Measurements from ENCODE around the gene NAALADL1. TPM values are rescaled to one million over a fixed set of nuclear protein-coding genes. Genes with fewer than 3 reads are reported as not detected.

Gene NAALADL1
- total RNA-seq, 4 donors from 2014 or later: 13.8 to 105 (median 75.6) TPM; not detected in 1

DNA sequence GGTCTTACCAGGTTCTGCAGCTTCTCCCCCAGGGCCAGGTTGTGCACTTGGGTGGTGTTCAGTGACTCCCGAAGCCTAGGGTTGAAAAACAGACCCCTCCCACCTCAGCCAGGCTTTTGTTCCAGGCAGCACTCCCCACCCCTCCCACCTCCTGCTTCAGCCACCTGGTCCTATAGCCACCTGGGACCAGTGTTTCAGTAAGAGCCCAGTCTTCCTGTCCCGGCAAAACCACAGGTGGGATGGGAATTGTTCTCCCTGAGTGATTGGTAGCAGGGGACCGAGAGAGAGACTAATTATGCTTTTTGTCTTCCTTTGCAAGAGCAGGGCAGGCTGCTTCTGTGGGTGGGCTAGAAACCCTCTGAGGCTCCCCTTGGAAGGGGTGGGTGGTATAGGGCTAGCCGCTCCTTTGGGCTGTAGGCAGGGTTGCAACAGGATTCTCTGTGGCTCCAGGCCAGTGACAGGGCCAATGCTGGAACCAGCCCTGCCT is 8.5 kb upstream of the NAALADL1 start:
- H3K4me3 ChIP-seq: no peak overlapping the region
- H3K27ac ChIP-seq: no peak overlapping the region
- in situ Hi-C loops (cut with MboI; ENCODE audit: low pct_ligation_motif_present in 1 of 4, low pct_unique_long_range_greater_than_20kb in 1 of 4, low sequenced_read_pairs in 3 of 4) (no loop called here), intact Hi-C loops (cut with DNase I; ENCODE audit: low total_unique reads) (no loop called here)
- no peaks in the 10 kb centered on the region for H3K36me3 ChIP-seq
- H3K4me1 ChIP-seq: no peaks in the 10 kb centered on the region
- no peaks in the 10 kb centered on the region for H3K9me3 ChIP-seq
- DNase-seq: no peak
- TF ChIP-seq POLR2A (IDR thresholded peaks at IDR 0.05) (no peak), EP300 (IDR thresholded peaks at IDR 0.05; ENCODE audit: low read depth) (no peak), POLR2AphosphoS5 (IDR thresholded peaks at IDR 0.05) (no peak)
- TF ChIP-seq, protein P1, sequence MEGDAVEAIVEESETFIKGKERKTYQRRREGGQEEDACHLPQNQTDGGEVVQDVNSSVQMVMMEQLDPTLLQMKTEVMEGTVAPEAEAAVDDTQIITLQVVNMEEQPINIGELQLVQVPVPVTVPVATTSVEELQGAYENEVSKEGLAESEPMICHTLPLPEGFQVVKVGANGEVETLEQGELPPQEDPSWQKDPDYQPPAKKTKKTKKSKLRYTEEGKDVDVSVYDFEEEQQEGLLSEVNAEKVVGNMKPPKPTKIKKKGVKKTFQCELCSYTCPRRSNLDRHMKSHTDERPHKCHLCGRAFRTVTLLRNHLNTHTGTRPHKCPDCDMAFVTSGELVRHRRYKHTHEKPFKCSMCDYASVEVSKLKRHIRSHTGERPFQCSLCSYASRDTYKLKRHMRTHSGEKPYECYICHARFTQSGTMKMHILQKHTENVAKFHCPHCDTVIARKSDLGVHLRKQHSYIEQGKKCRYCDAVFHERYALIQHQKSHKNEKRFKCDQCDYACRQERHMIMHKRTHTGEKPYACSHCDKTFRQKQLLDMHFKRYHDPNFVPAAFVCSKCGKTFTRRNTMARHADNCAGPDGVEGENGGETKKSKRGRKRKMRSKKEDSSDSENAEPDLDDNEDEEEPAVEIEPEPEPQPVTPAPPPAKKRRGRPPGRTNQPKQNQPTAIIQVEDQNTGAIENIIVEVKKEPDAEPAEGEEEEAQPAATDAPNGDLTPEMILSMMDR (IDR thresholded peaks at IDR 0.05): no peak
- 86% methylated on average over 4 of the region's 4 CpGs; no CpG with 5 or more reads in 1 of the 2 donors for WGBS, 2 donors (ENCODE audit: low coverage in 1 of 2)
- H3K27me3 ChIP-seq: no peaks in the 10 kb centered on the region

DNA sequence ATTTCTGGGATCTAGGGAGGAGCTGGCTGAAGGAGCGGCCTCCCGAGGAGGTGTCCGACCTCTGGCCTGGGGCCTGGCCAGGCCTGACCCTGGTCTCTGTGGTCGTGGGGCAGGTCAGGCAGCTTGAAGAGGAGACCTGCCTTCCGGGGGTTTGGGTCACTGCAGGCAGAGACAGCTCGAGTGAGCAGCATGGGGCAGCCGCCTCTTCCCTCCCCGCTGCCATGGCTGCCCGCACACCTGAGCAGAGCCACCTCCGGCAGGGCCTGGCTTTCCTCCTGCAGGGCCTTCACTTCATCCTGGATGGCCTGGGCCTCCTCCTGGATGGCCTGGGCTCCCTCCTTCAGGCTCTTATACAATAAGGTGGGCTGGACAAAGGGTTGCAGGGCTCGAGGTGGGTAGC is 8.0 kb upstream of the NAALADL1 start:
- in situ Hi-C loops (cut with MboI; ENCODE audit: low pct_ligation_motif_present in 1 of 4, low pct_unique_long_range_greater_than_20kb in 1 of 4, low sequenced_read_pairs in 3 of 4) (no loop called here), intact Hi-C loops (cut with DNase I; ENCODE audit: low total_unique reads) (no loop called here)
- TF ChIP-seq, protein P1 (IDR thresholded peaks at IDR 0.05): no peak
- TF ChIP-seq POLR2A (IDR thresholded peaks at IDR 0.05): no peak
- TF ChIP-seq POLR2AphosphoS5 (IDR thresholded peaks at IDR 0.05): no peak
- no peak for TF ChIP-seq EP300 (IDR thresholded peaks at IDR 0.05; ENCODE audit: low read depth)

GRCh38 chr11:65065851-65066250 is 7.5 kb upstream of the NAALADL1 start:
- Histone ChIP-seq H3K4me1 (no peaks in the 10 kb centered on the region), H3K36me3 (no peaks in the 10 kb centered on the region), H3K27ac (no peak overlapping the region), H3K27me3 (no peaks in the 10 kb centered on the region), H3K9me3 (no peaks in the 10 kb centered on the region), H3K4me3 (no peak overlapping the region)
- TF ChIP-seq POLR2AphosphoS5 (IDR thresholded peaks at IDR 0.05): no peak
- TF ChIP-seq POLR2A (IDR thresholded peaks at IDR 0.05): no peak
- TF ChIP-seq, protein P1 (IDR thresholded peaks at IDR 0.05): no peak
- TF ChIP-seq EP300 (IDR thresholded peaks at IDR 0.05; ENCODE audit: low read depth): no peak
- intact Hi-C loops (cut with DNase I; ENCODE audit: low total_unique reads): no loop called here
- in situ Hi-C loops (cut with MboI; ENCODE audit: low pct_ligation_motif_present in 1 of 4, low pct_unique_long_range_greater_than_20kb in 1 of 4, low sequenced_read_pairs in 3 of 4): no loop called here
- WGBS, 2 donors (ENCODE audit: low coverage in 1 of 2): 82% methylated on average over 3 to 7 of the region's 7 CpGs
- no peak for DNase-seq

More for the DNA sequence above, 8.0 kb upstream of the NAALADL1 start:
- H3K36me3 ChIP-seq: no peaks in the 10 kb centered on the region
- no peaks in the 10 kb centered on the region for H3K9me3 ChIP-seq
- no peaks in the 10 kb centered on the region for H3K27me3 ChIP-seq
- no peak for DNase-seq
- no peak overlapping the region for H3K4me3 ChIP-seq
- WGBS, 2 donors (ENCODE audit: low coverage in 1 of 2): 78% methylated on average over 10 of the region's 11 CpGs; no CpG with 5 or more reads in 1 of the 2 donors
- H3K4me1 ChIP-seq: no peaks in the 10 kb centered on the region
- H3K27ac ChIP-seq: no peak overlapping the region

DNA sequence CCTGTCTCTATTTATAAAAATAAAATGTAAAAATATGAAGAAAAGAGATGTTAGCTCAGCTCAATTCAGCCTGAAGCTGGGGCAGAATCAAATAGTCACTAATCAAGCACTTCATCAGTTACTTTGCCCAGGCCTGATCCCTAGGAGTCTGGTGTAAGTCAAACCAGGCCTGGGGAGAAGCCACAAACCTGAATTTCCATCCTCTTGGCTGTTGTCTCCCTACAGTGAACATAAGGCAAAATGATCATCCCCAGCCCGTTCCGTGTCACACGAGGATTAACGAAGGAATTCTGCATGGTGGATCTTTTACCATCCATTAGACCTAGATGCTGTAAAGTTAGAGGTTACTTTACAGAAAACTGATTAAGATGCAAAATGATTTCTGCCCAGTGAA is 6.5 kb upstream of the NAALADL1 start:
- Histone ChIP-seq H3K36me3 (no peaks in the 10 kb centered on the region), H3K27me3 (no peaks in the 10 kb centered on the region), H3K4me3 (no peak overlapping the region), H3K4me1 (peaks cover 0 to 4% (median 0%) of the 10 kb centered on the region in 4 donors), H3K27ac (no peak overlapping the region), H3K9me3 (no peaks in the 10 kb centered on the region)
- in situ Hi-C loops (cut with MboI; ENCODE audit: low pct_ligation_motif_present in 1 of 4, low pct_unique_long_range_greater_than_20kb in 1 of 4, low sequenced_read_pairs in 3 of 4): no loop called here
- TF ChIP-seq, protein P1 (IDR thresholded peaks at IDR 0.05): no peak
- no peak for TF ChIP-seq POLR2A (IDR thresholded peaks at IDR 0.05)
- no peak for TF ChIP-seq EP300 (IDR thresholded peaks at IDR 0.05; ENCODE audit: low read depth)
- no peak for TF ChIP-seq POLR2AphosphoS5 (IDR thresholded peaks at IDR 0.05)
- WGBS, 2 donors (ENCODE audit: low coverage in 1 of 2): 91 to 100% methylated on average over 1 to 4 of the region's 4 CpGs
- intact Hi-C loops (cut with DNase I; ENCODE audit: low total_unique reads): no loop called here
- DNase-seq: no peak

Data from transverse colon (tissue), 4 donors.